Mononuclear cell (primary cell): ENCODE results near the gene FEZF2. TPM values are rescaled to one million over a fixed set of nuclear protein-coding genes. Genes with fewer than 3 reads are reported as not detected.

Experiments used
- H3K27me3 ChIP-seq: 2 replicates; pipeline ENCODE4 v1.6.0; 2011; ENCODE audit warnings: low read length, control low read depth; ENCODE audit not compliant: insufficient read depth
- H3K4me1 ChIP-seq: 2 replicates; pipeline ENCODE4 v1.5.1; 2011; ENCODE audit warnings: mild to moderate bottlenecking, low read length, control low read depth; ENCODE audit not compliant: insufficient read depth
- H3K4me3 ChIP-seq: 2 replicates; pipeline ENCODE4 v1.5.1; 2011; ENCODE audit warnings: mild to moderate bottlenecking, low read length, moderate library complexity
- H3K9me3 ChIP-seq: 2 replicates; pipeline ENCODE4 v1.5.1; 2011; ENCODE audit warnings: low read depth, mild to moderate bottlenecking, control low read depth, low read length
- total RNA-seq: library from RNA; depleted of rRNA; stranded (reverse); fragments of >200 nt; gene quantifications from one replicate; pipeline ENCODE4 v1.2.3, GENCODE V29; 2012

The FEZF2 gene
- total RNA-seq, 1 donor = not detected

DNA sequence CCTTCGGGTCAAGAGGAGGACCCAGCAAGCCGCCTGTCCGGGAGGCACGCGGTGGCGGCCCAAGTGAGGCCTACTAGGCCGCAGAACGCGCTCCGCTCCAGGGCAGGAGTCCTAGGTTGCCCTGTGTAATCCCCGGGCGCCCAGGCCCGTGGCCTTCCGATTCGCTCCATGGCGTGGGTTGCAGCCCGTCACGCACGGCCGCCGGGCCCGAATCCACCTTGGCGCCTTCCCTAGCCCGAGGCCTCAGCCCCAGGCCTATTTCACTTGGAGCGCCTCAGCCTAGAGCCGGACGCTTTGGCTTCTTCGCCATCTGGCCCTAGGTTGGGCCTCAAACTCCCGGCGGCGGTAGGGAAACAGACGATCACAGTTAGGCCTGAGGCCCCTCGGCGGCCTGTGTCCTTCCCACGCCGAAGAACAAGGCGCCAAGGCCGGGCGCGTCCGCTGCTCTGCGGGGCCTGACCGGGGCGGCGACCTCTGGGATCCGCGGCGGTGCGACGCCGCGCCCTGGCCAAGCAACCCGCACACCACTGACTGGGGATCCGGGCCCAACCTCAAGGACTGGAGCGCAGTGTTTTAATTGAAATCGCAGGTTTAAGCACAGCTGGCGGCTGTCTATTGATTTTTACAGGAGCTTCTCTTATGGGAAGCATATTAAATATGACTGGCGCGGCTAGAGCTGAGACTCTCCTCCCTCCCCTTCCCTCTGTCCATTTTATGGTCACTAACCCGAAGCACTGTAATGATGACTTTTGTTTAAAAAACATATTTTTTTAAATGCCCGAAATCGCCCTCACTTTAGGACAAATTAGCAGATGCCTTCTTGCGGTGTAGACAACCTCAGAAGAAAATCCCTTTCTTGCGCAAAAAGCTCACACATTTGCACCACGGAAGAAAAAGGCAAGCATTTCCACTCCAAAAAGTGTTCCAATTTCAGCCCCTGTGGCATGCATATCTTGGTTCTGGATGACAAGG is 3.8 kb upstream of the FEZF2 start:
- no peaks in the 10 kb centered on the region for H3K9me3 ChIP-seq
- no peak overlapping the region for H3K4me3 ChIP-seq
- peaks cover 90% of the 10 kb centered on the region for H3K27me3 ChIP-seq
- H3K4me1 ChIP-seq = no peaks in the 10 kb centered on the region

DNA sequence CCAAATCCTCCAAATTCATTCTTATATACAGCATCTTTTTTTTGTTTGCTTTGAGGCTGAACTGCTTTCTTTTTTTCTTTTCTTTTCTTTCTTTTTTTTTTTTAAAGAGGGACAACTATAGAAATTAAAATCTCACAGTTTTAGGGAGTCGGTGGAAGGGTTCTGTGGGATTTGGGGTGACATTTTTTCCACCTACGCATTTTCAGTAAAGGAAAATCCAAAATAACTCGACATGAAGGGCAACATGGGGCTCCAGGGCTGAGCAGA is 3.0 kb upstream of the FEZF2 start:
- peaks cover 90% of the 10 kb centered on the region for H3K27me3 ChIP-seq
- H3K4me3 ChIP-seq = no peak overlapping the region
- H3K9me3 ChIP-seq = no peaks in the 10 kb centered on the region
- H3K4me1 ChIP-seq = no peaks in the 10 kb centered on the region

GRCh38 chr3:62375655-62376453 is 2.5 kb upstream of the FEZF2 start:
- no peaks in the 10 kb centered on the region for H3K4me1 ChIP-seq
- no peaks in the 10 kb centered on the region for H3K9me3 ChIP-seq
- no peak overlapping the region for H3K4me3 ChIP-seq
- peaks cover 91% of the 10 kb centered on the region for H3K27me3 ChIP-seq

DNA sequence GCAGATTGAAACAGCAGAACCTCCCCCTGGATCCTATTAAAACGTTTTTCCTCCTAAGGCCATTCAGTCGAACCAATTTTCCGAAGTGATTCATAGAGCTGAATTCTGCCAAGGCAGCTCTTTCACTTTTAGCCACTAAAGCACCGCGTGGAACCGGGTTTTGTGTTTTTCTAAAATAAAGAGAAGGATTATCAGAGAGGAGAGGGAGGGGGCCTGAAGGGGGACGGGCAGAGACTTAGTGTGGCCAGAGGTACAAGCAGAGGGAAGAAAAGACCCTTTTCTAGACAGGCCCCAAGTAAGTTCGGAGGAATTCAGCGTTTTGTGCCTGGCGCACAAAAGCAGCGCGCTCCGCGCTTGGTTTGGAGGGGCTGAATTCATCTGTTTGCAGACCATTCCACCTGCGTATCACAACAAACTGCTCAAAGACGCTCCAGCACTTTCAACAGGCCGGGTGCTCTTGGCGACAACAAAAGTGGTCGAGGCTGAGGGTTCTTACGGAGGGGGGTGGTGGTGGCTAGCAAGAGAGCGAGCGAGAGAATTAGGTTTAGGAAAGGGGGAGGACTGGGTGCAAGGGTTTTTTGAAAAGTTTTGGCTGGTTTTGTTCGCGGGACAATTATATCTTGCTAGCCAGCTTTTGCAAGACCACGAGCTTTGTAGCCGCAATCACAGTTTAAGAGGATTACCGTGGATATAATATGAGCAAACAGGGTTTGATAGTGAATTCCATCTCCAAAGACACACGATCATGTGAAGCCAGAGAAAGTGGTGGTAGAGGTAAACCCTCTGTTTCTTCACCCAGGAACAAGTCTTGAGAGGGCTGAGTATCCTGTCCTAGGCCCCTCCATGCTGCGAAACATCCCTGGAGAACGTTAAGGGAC is 1.2 kb upstream of the FEZF2 start:
- H3K4me1 ChIP-seq = no peaks in the 10 kb centered on the region
- no peak overlapping the region for H3K4me3 ChIP-seq
- peaks cover 92% of the 10 kb centered on the region for H3K27me3 ChIP-seq
- no peaks in the 10 kb centered on the region for H3K9me3 ChIP-seq

- H3K27me3 ChIP-seq = peaks cover 92% of the 10 kb centered on the region
- no peaks in the 10 kb centered on the region for H3K9me3 ChIP-seq
- H3K4me3 ChIP-seq = no peak overlapping the region
- H3K4me1 ChIP-seq = no peaks in the 10 kb centered on the region
These were observed 474 bp upstream of the FEZF2 start for GRCh38 chr3:62373714-62374333.

DNA sequence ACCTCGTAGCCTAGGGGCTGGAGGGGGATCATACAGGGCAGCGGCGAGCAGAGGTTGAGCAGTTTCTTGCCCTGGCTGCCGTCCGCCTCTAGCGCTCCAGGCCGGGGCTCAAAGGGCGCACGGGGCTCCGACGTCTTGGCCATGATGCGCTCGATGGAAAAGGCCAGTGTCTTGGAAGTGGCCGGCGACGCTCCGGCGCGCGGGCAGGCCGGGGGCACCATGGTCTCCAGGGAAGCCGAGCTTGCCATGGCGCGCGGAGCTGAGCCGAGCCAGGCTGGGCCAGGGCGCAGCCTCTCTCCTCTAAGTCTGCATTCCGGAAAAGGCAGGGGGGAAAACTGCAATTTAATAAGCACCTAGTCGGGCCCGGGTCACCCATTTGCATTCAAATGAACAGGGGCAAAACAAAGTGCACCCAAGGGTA is 719 bp downstream of the FEZF2 start:
- peaks cover 94% of the 10 kb centered on the region for H3K27me3 ChIP-seq
- no peak overlapping the region for H3K4me3 ChIP-seq
- H3K9me3 ChIP-seq = no peaks in the 10 kb centered on the region
- no peaks in the 10 kb centered on the region for H3K4me1 ChIP-seq

- no peaks in the 10 kb centered on the region for H3K9me3 ChIP-seq
- H3K4me1 ChIP-seq = no peaks in the 10 kb centered on the region
- H3K27me3 ChIP-seq = peaks cover 94% of the 10 kb centered on the region
- no peak overlapping the region for H3K4me3 ChIP-seq
These were observed 1.4 kb downstream of the FEZF2 start for GRCh38 chr3:62371720-62372591.

- peaks cover 94% of the 10 kb centered on the region for H3K27me3 ChIP-seq
- no peak overlapping the region for H3K4me3 ChIP-seq
- no peaks in the 10 kb centered on the region for H3K4me1 ChIP-seq
- H3K9me3 ChIP-seq = no peaks in the 10 kb centered on the region
These were observed 2.3 kb downstream of the FEZF2 start for GRCh38 chr3:62370858-62371719.

GRCh38 chr3:62370112-62370857 is 3.1 kb downstream of the FEZF2 start:
- Histone ChIP-seq H3K9me3 (no peaks in the 10 kb centered on the region), H3K4me1 (no peaks in the 10 kb centered on the region), H3K27me3 (peaks cover 93% of the 10 kb centered on the region), H3K4me3 (no peak overlapping the region)

GRCh38 chr3:62369476-62369743 is 3.9 kb downstream of the FEZF2 start:
- Histone ChIP-seq H3K4me3 (no peak overlapping the region), H3K4me1 (no peaks in the 10 kb centered on the region), H3K27me3 (peaks cover 91% of the 10 kb centered on the region), H3K9me3 (no peaks in the 10 kb centered on the region)

DNA sequence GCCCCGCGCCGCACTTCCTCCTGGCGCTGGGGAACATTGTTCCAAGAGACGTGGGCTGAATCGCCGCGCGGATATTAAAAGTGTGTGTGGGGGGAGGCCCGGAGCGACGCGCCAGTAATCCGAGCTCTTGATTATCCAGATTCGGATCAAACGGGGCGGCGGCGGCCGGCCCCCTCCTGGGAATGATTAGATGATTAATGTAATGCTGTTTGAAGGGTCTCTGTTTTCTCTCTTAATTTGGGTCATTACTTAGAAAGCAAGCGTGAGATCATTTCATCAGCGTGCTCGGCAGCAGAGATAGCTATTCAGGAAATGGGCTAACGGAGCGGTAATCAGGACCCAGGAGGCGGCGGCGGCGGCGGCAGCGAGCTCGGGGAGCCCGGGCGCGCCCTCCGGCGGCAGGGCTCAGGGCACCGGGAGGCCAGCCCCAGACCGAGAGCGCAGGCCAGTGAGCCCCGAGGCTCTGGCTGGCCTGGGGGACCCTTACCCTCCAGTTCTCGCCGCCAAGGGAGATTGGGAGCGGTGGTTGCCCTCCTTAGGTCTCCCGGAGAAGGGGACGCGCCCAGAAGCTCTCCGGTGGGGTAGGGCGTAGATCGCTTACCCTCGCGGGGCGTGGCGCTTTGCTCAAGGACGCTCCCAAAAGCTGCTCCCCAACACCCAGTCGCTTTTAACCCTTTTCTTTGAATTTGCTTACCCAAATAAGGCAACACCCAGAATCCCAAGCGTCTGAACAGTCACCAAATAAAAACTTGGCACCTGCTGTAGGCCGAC is 4.5 kb downstream of the FEZF2 start:
- H3K27me3 ChIP-seq = peaks cover 86% of the 10 kb centered on the region
- no peaks in the 10 kb centered on the region for H3K9me3 ChIP-seq
- no peak overlapping the region for H3K4me3 ChIP-seq
- no peaks in the 10 kb centered on the region for H3K4me1 ChIP-seq

DNA sequence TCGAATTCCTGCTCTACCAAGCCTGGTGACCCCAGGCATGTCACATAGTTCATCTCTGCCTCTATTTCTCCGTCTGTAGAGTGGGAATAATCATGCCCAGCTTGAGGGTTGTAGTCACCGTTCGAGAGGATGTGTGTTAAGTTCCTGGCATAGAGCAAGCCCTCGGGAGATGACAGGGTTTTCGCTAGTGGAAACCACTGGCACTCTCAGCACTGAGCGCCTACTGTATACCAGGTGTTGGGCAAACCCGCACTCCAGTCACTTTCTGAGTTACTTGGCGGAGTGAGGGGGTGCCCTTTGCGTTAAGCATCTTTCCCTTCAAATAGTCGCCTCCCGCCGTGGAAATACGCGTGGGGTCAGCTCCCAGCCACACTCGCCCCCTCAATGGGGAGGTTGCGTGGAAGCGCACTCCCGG is 5.1 kb downstream of the FEZF2 start:
- H3K4me1 ChIP-seq = no peaks in the 10 kb centered on the region
- H3K27me3 ChIP-seq = peaks cover 83% of the 10 kb centered on the region
- H3K9me3 ChIP-seq = no peaks in the 10 kb centered on the region
- no peak overlapping the region for H3K4me3 ChIP-seq
